ENCODE results near the gene CFAP157.

CFAP157 gene

DNA sequence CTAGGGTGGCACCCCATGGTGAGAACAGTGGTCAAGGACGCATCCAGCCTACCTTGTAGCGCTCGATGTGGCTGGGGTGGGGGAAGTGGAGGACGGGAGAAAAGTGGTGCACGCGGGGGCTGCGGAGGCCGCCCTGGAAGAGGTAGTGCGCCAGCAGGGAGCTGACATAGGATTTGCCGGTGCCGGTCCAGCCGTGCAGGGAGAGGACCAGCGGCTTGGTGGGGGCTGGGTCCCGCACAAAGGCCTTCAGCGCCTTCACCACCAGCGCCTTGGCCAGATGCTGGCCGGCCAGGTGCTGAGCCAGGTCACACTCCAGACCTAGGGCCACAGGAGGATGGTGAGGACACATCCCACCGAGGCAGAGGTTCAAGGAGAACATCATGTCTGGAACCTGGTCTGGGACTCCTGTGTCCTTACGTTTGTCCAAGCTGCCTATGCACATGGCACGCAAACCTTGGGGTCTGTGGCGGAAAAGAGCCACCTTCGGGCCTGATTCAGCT lies 27.5 kb downstream of the CFAP157 start:
- Histone ChIP-seq H3K27me3 (ENCODE audit: control insufficient read depth, insufficient read depth, low read length, poor library complexity, severe bottlenecking) (no peaks in the 10 kb centered on the region), H3K9me3 (ENCODE audit: control insufficient read depth, low read length) (no peaks in the 10 kb centered on the region), H3K4me3 (ENCODE audit: insufficient read depth, low read depth, low read length) (peak overlapping the region; percentile 70), H3K27ac (ENCODE audit: insufficient read depth, low read depth, low read length, poor library complexity, severe bottlenecking) (no peak overlapping the region), H3K4me1 (ENCODE audit: control insufficient read depth, insufficient read depth, low read length) (peaks cover 4% of the 10 kb centered on the region), H3K36me3 (ENCODE audit: control insufficient read depth, insufficient read depth, low read length) (no peaks in the 10 kb centered on the region)
- 65 to 66% methylated on average over 22 of the region's 22 CpGs for WGBS, 2 experiments

DNA sequence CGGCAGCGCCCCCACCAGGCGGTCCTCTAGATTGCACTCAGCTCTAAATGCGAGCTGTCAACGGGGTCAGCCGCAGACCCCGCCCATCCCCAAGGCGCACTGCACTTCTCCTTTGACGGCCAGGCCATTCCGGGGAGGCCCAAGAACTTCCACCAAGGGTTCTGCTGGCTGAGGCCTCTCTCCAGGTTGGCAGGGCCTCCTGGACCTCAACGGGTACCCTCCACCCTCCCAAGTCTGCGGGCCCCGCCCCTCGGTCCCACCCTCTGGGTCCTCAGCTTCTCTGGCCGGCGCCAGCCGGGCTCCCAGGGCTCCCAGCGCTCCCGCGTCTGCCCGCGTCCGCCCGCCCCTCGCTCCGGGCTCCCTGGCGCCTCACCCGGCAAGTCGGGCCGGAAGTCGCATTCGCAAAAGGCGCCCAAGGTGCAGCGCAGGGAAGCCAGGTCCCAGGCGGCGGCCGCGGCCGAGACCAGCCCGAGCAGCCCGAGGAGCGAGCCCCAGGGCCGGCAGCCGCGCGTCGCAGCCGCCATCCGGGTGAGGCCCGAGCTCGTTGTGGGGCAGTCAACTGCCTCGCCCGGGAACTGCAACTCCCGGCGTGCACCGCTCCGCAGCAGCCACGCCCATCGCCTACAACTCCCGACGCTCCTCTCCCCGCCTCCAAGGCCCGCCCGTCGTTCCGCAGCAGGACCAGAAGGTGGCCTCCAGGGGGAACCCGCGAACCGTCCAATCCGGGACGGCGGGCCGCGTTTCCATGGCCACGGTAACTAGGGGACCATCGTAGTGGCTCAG lies 28.1 kb downstream of the CFAP157 start, which contains the start of gene TOR2A:
Gene TOR2A, minus strand, starts transcription at position 548 of the 783 bp plus-strand sequence. Its CDS starts 24 bp downstream, at position 524.
- no peaks in the 10 kb centered on the region for H3K9me3 ChIP-seq (ENCODE audit: control insufficient read depth, low read length)
- H3K36me3 ChIP-seq (ENCODE audit: control insufficient read depth, insufficient read depth, low read length): no peaks in the 10 kb centered on the region
- no peaks in the 10 kb centered on the region for H3K27me3 ChIP-seq (ENCODE audit: control insufficient read depth, insufficient read depth, low read length, poor library complexity, severe bottlenecking)
- peaks cover 4% of the 10 kb centered on the region for H3K4me1 ChIP-seq (ENCODE audit: control insufficient read depth, insufficient read depth, low read length)
- H3K4me3 ChIP-seq (ENCODE audit: insufficient read depth, low read depth, low read length): peak within 1 kb of the TSS; percentile 70
- 0% methylated on average over 76 of the region's 76 CpGs for WGBS, 2 experiments
- H3K27ac ChIP-seq (ENCODE audit: insufficient read depth, low read depth, low read length, poor library complexity, severe bottlenecking): peak within 1 kb of the TSS; percentile 82

DNA sequence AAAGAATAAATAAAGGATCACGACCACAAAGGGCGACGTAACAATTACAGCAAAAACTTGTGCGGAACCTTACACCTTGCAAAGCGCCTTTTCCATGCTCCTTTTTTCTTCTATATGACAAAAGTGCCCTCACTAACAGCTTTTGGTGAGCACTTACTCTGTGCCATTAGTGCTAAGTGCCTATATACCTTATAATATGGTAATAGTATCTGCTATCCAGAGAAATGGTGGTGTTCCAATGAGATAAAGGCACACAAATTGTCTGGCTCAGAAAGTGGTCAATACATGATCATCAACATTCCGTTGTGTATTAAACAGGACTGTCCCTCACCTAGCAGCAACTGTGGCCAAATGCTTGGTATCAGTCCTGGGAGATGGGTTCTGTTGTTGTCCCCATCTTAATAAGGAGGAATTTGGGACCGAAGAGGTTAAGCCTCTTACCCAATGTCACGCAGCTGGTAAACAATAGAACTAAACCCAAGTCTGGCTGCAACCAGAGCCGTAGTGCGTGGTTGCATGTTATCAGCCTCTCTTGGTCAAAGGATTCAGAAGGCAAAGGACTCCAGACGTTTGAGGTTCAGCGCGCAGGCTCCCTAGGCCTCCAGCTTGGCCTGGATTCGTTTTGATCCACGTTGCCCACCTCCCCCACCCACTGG lies 28.9 kb downstream of the CFAP157 start:
- peaks cover 4% of the 10 kb centered on the region for H3K4me1 ChIP-seq (ENCODE audit: control insufficient read depth, insufficient read depth, low read length)
- no peaks in the 10 kb centered on the region for H3K36me3 ChIP-seq (ENCODE audit: control insufficient read depth, insufficient read depth, low read length)
- peaks cover under 1% of the 10 kb centered on the region for H3K27me3 ChIP-seq (ENCODE audit: control insufficient read depth, insufficient read depth, low read length, poor library complexity, severe bottlenecking)
- no peaks in the 10 kb centered on the region for H3K9me3 ChIP-seq (ENCODE audit: control insufficient read depth, low read length)
- WGBS, 2 experiments: 37 to 38% methylated on average over 15 of the region's 15 CpGs
- peak overlapping the region; percentile 82 for H3K27ac ChIP-seq (ENCODE audit: insufficient read depth, low read depth, low read length, poor library complexity, severe bottlenecking)
- no peak overlapping the region for H3K4me3 ChIP-seq (ENCODE audit: insufficient read depth, low read depth, low read length)

DNA sequence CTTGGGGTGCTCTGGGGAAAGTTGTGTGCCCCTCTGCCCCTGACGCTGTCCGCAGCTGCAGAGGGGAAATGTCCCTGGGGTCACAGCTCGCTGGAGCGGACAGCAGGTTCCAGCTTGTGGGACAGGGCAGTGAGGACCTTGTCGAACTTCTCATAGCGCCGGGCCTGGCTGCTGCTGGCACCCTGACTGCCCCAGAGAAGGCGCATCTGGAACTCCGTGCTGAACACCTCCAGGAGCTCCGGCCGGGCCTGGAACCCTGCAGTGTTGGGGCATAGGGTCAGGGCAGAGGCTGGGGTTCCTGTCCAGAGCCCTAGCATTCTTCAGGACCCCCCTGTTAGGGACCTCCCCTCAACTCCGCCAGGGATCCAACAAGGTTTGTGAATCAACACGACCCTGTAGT lies 31.9 kb downstream of the CFAP157 start:
- 92 to 94% methylated on average over 12 to 13 of the region's 13 CpGs for WGBS, 2 experiments
- Histone ChIP-seq H3K36me3 (ENCODE audit: control insufficient read depth, insufficient read depth, low read length) (no peaks in the 10 kb centered on the region), H3K4me1 (ENCODE audit: control insufficient read depth, insufficient read depth, low read length) (peaks cover 4% of the 10 kb centered on the region), H3K27me3 (ENCODE audit: control insufficient read depth, insufficient read depth, low read length, poor library complexity, severe bottlenecking) (peaks cover 12% of the 10 kb centered on the region), H3K27ac (ENCODE audit: insufficient read depth, low read depth, low read length, poor library complexity, severe bottlenecking) (no peak overlapping the region), H3K9me3 (ENCODE audit: control insufficient read depth, low read length) (no peaks in the 10 kb centered on the region), H3K4me3 (ENCODE audit: insufficient read depth, low read depth, low read length) (no peak overlapping the region)

DNA sequence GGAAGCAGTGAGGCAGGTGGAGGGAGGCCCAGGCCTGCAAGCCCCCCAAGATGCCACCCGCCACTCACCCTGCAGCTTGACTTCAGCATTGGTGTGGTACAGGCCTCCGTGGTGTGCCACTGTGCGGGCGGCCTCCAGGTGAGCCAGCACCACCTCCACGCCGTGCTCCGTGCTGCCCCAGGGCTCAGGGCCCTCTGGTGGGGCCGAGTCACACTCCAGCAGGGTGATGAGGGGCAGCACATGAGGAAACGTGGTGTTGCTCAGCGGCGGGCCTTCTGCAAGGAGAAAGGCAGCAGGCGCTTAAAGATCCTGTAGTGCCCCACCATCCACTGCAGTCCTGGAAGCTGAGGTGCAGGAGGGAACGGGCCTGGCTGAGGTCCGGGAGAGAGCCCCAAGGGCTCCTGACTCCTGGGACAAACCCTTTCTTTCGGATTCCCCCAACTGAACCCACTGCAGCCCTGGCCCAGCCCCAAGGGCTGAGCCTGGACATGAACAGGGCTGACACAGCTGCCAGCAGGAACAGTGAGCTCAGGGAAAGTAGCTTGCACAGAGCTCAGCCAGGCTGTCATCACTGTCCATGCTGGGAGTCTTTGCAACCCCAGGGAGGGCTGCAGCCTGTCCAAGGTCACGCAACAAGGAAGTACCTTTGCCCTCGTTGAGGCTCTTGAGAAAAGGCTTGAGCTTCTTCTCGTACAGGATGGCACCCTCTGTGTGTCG lies 33.0 kb downstream of the CFAP157 start:
- Histone ChIP-seq H3K27me3 (ENCODE audit: control insufficient read depth, insufficient read depth, low read length, poor library complexity, severe bottlenecking) (peaks cover 12% of the 10 kb centered on the region), H3K9me3 (ENCODE audit: control insufficient read depth, low read length) (no peaks in the 10 kb centered on the region), H3K4me3 (ENCODE audit: insufficient read depth, low read depth, low read length) (no peak overlapping the region), H3K27ac (ENCODE audit: insufficient read depth, low read depth, low read length, poor library complexity, severe bottlenecking) (no peak overlapping the region), H3K4me1 (ENCODE audit: control insufficient read depth, insufficient read depth, low read length) (no peaks in the 10 kb centered on the region), H3K36me3 (ENCODE audit: control insufficient read depth, insufficient read depth, low read length) (no peaks in the 10 kb centered on the region)
- 89 to 91% methylated on average over 19 of the region's 19 CpGs for WGBS, 2 experiments

DNA sequence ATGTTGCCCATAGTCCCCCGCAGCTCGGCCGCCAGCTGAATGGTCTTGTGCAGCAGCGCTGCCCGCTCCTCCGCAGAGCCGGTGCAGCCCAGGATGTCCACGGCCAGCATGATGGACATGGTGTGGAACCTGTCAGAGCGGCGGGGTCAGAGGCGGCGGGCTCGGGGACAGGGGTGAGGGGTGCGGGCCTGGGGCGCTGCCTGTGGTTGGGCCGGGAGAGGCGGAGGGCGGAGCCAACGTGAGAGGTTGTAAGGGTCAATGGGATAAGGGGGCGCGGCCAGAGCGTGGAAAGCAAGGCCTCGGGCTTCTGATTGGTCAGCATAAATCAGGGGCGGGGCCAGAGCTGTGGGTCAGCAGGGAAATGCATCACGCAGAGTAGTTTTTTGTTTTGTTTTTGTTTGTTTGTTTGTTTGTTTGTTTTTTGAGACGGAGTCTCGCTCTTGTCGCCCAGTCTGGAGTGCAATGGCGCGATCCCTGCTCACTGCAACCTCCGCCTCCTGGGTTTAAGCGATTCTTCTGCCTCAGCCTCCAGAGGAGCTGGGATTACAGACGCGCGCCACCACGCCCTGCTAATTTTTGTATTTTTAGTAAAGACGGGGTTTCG lies 35.1 kb downstream of the CFAP157 start:
- 4% methylated on average over 38 of the region's 38 CpGs for WGBS, 2 experiments
- H3K27ac ChIP-seq (ENCODE audit: insufficient read depth, low read depth, low read length, poor library complexity, severe bottlenecking): no peak overlapping the region
- H3K4me3 ChIP-seq (ENCODE audit: insufficient read depth, low read depth, low read length): peak overlapping the region; percentile 31
- no peaks in the 10 kb centered on the region for H3K36me3 ChIP-seq (ENCODE audit: control insufficient read depth, insufficient read depth, low read length)
- no peaks in the 10 kb centered on the region for H3K4me1 ChIP-seq (ENCODE audit: control insufficient read depth, insufficient read depth, low read length)
- no peaks in the 10 kb centered on the region for H3K9me3 ChIP-seq (ENCODE audit: control insufficient read depth, low read length)
- H3K27me3 ChIP-seq (ENCODE audit: control insufficient read depth, insufficient read depth, low read length, poor library complexity, severe bottlenecking): peaks cover 12% of the 10 kb centered on the region

DNA sequence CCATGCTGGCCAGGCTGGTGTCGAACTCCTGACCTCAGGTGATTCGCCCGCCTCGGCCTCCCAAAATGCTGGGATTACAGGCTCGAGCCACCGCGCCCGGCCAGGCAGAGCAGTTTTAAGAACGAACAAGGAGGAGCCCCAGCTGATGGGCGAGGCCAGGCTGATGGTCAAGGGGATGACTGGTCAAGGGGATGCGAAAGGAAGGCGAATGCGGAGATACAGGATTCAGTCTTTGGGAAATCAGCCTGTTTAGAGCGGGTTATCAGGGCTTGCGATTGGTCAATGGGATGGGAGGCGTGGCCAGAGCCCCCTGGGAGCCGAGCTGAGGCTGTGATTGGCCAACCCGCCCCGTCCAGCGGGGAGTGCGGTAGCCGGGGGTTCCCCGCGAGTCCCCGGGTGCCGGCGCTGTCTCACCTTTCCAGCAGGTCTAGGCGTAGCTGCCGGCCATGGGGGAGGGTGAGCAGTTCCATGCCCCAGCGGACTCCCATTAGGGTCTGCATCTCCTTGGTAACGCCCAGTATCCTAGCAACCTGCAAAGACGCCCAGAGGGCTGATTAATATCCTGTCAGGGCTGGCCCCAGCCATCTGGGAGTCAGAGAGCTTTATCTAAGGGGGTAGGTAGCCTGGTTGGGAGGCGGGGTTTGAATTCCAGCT lies 35.8 kb downstream of the CFAP157 start:
- WGBS, 2 experiments: 1 to 2% methylated on average over 33 of the region's 33 CpGs
- H3K27ac ChIP-seq (ENCODE audit: insufficient read depth, low read depth, low read length, poor library complexity, severe bottlenecking): peak overlapping the region; percentile 30
- H3K9me3 ChIP-seq (ENCODE audit: control insufficient read depth, low read length): no peaks in the 10 kb centered on the region
- H3K4me3 ChIP-seq (ENCODE audit: insufficient read depth, low read depth, low read length): peak overlapping the region; percentile 31
- no peaks in the 10 kb centered on the region for H3K36me3 ChIP-seq (ENCODE audit: control insufficient read depth, insufficient read depth, low read length)
- peaks cover 12% of the 10 kb centered on the region for H3K27me3 ChIP-seq (ENCODE audit: control insufficient read depth, insufficient read depth, low read length, poor library complexity, severe bottlenecking)
- no peaks in the 10 kb centered on the region for H3K4me1 ChIP-seq (ENCODE audit: control insufficient read depth, insufficient read depth, low read length)

DNA sequence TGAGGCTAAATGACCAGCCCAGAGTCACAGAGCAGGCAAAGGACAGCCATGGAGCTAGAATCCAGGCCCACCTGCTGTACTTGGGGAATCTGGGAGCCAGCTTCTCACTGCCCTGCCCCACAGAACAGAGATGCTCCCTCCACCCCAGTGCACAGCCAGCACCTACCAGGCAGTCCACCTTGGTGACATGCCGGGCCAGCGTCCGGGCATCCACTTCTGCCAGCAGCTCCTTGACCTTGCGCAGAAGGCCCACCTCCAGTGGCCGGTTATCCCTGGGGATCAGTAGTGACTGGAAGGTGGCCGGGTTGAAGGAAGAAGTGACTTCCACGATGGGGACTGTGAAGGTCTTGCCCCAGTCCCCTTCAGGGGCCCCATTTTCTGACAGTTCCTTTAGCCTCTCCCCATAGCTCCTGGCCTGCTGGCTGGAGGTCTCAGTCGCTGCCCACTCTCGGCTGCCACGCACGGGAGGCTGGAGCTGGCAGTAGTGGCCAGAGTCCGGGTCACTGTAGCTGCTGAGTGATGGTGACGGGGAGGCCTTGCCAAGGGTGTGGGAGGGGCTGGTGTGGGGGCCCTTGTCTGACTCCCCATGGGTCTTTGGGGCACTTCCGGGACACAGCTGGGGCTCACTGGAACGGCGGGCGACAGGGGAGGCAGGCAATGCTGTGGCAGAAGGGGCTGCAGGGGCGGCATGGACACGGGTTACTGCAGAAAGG lies 37.8 kb downstream of the CFAP157 start:
- H3K27me3 ChIP-seq (ENCODE audit: control insufficient read depth, insufficient read depth, low read length, poor library complexity, severe bottlenecking): peaks cover 12% of the 10 kb centered on the region
- no peaks in the 10 kb centered on the region for H3K4me1 ChIP-seq (ENCODE audit: control insufficient read depth, insufficient read depth, low read length)
- no peak overlapping the region for H3K27ac ChIP-seq (ENCODE audit: insufficient read depth, low read depth, low read length, poor library complexity, severe bottlenecking)
- H3K36me3 ChIP-seq (ENCODE audit: control insufficient read depth, insufficient read depth, low read length): no peaks in the 10 kb centered on the region
- 91 to 94% methylated on average over 19 of the region's 19 CpGs for WGBS, 2 experiments
- H3K4me3 ChIP-seq (ENCODE audit: insufficient read depth, low read depth, low read length): no peak overlapping the region
- no peaks in the 10 kb centered on the region for H3K9me3 ChIP-seq (ENCODE audit: control insufficient read depth, low read length)

DNA sequence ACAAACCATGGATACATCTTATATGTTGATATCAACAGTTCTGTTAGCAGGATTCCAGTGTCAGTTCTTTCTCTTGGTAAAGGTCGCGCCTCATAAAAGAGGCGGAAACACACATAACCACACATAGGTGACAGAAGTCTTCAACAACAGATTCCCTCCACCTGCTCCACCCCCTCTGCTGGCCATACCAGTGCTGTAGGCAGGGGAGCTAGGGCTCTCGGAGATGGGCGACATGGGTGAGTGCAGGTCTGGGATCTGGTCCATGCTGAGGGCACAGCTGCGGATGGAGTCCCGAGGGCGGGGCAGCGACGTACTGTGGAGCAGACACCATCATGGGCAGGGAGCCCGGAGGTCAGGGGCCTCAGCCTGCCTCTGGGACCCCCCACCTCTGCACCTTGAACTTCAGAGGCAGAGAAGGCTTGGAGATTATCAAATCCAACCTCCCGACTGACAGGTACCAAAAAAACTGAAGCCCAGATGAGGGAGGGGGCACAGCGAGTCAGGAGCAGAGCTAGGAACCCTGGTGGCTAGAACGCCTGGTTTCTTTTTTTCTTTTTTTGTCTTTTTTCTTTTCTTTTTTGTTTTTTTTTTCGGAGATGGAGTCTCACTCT lies 40.3 kb downstream of the CFAP157 start:
- 84 to 86% methylated on average over 15 of the region's 15 CpGs for WGBS, 2 experiments
- Histone ChIP-seq H3K4me1 (ENCODE audit: control insufficient read depth, insufficient read depth, low read length) (no peaks in the 10 kb centered on the region), H3K4me3 (ENCODE audit: insufficient read depth, low read depth, low read length) (no peak overlapping the region), H3K27ac (ENCODE audit: insufficient read depth, low read depth, low read length, poor library complexity, severe bottlenecking) (no peak overlapping the region), H3K9me3 (ENCODE audit: control insufficient read depth, low read length) (no peaks in the 10 kb centered on the region), H3K27me3 (ENCODE audit: control insufficient read depth, insufficient read depth, low read length, poor library complexity, severe bottlenecking) (peaks cover 9% of the 10 kb centered on the region), H3K36me3 (ENCODE audit: control insufficient read depth, insufficient read depth, low read length) (no peaks in the 10 kb centered on the region)
